Activated CD8-positive, alpha-beta T cell treated with anti-CD3 and anti-CD28 coated beads, Interleukin-2, amount 10 ng/mL, durations not matched to agents 7 days and 5 days (primary cell): ENCODE results near the gene SPAG17. TPM values are rescaled to one million over a fixed set of nuclear protein-coding genes. Genes with fewer than 3 reads are reported as not detected.
A peak's percentile ranks its signal among the peaks of the same experiment; 100 is the strongest.

ENCODE experiments used
- ATAC-seq: fragments of 150-1000 bp; cut with Tn5 transposase; one replicate; pipeline ENCODE4 v1.10.0; 2021; ENCODE audit warnings: moderate library complexity
- CTCF ChIA-PET: fragments of 350-600 bp; sonication (Branson Sonifier 250); formaldehyde crosslinking; loops from one replicate; lab custom pipeline; 2021; ENCODE audit warnings: antibody characterized with exemption; lab: Charles Lee
- POLR2A ChIA-PET: fragments of 350-600 bp; sonication (Branson Sonifier 250); formaldehyde crosslinking; loops from one replicate; lab custom pipeline; 2021; ENCODE audit warnings: antibody characterized with exemption; lab: Charles Lee
- DNase-seq: peaks from one replicate; pipeline ENCODE4 v3.0.0-alpha.2; 2020
- H3K27ac Mint-ChIP-seq: one replicate; pipeline ENCODE4 v1.8.0; 2021; ENCODE audit warnings: mild to moderate bottlenecking, mixed read lengths
- H3K27me3 Mint-ChIP-seq: one replicate; pipeline ENCODE4 v1.8.0; 2021; ENCODE audit warnings: low read depth, mixed read lengths
- H3K36me3 Mint-ChIP-seq: one replicate; pipeline ENCODE4 v1.8.0; 2021; ENCODE audit warnings: low read depth, mixed read lengths
- H3K4me1 Mint-ChIP-seq: one replicate; pipeline ENCODE4 v1.8.0; 2021; ENCODE audit warnings: low read depth, mixed read lengths
- H3K4me3 Mint-ChIP-seq: one replicate; pipeline ENCODE4 v1.8.0; 2021; ENCODE audit warnings: mild to moderate bottlenecking, mixed read lengths
- H3K9me3 Mint-ChIP-seq: one replicate; pipeline ENCODE4 v1.8.0; 2022; ENCODE audit warnings: mixed read lengths; ENCODE audit not compliant: insufficient read depth
- total RNA-seq, 2 experiments: library from RNA; stranded (reverse); gene quantifications; one replicate each; pipeline ENCODE4 v1.2.3, GENCODE V29; 2021

Gene SPAG17
- total RNA-seq, 2 experiments from 2014 or later: not detected

DNA sequence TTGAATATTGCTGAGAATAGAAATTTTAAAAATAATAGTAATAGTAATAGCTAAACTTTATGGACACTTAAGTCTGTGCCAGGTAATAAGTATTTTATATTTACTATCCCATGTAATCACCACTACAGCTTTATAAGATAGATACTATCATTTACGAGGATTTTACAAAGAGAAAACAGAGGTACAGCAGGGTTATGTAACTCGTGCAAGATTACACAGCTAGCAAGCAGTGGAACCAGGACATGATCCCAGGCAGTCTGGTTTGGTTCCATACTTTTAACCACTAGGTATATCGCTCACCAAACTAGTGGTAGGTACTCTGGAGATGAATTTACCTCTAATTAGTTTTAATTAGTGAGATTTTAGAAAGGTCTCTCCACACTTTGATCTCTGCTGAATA is 42.5 kb downstream of the SPAG17 start:
- DNase-seq (no peak), ATAC-seq (no peak)
- Mint-ChIP-seq H3K4me1 (no peaks in the 10 kb centered on the region), H3K9me3 (no peaks in the 10 kb centered on the region), H3K27ac (no peak overlapping the region), H3K4me3 (no peak overlapping the region), H3K36me3 (no peaks in the 10 kb centered on the region), H3K27me3 (no peaks in the 10 kb centered on the region)
- ChIA-PET CTCF (interaction anchor here (0.7 kb wide), 1 partner anchor 9 kb away, joined by 3 read pairs; no protein-coding TSS in a partner anchor), POLR2A (no interaction called here)

DNA sequence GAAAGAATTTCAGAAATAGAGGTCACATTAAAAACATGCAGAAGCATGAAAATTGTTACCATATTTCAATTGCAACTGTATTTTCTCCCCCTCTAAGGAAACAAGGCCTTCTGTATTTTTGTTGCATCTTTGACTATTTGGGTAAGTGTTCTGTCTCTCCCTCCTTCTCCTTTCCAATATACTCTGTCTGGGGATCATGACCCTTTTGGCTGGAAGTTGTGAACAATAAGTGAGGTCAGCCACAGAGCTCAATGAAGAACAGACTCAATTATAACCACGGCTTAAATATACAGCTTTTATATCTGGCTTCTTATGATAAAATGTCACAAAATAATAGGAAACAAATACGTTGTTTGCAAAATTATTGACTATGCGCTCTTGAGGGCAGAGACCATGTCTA is 47.1 kb downstream of the SPAG17 start:
- POLR2A ChIA-PET: no interaction called here
- no peak for ATAC-seq
- H3K36me3 Mint-ChIP-seq: no peaks in the 10 kb centered on the region

DNA sequence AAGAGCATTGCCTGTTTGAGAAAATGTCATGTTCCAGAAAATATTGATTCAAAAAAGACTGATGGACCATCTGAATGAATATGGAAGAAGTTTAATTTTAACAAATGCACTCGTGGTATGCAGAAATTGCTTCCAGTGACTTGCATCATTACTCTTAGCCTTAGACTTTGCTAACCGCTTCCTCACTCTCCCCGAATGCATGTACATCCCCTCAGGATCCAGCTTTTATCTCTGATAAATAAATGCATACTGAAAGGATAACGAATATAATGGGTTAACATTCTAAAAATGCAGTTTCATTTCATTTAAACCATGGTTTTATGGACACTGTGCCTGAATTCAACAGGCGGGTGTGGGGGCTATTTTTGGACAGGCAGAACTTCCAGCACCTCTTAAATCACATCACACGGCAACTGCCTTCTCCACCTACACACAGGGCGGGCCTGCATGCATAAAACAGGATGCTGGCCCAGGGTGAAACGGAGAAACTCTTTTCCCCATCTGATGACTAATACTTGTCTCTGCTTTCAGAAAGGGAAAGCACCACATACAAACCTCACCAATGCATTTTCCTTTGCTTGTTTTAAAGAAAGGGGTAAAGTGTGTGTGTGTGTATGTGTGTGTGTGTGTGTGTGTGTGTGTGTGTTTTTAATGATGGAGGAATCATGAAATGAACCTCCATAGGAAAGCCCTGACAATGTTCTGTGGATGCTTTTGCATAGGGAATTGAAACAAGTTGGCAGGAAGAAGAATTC is 48.7 kb downstream of the SPAG17 start:
- DNase-seq (peak; percentile 25), ATAC-seq (peak; percentile 49)
- ChIA-PET POLR2A (no interaction called here), CTCF (no interaction called here)
- H3K27ac Mint-ChIP-seq: no peak overlapping the region
- H3K27me3 Mint-ChIP-seq: peaks cover 2% of the 10 kb centered on the region
- H3K36me3 Mint-ChIP-seq: no peaks in the 10 kb centered on the region
- no peak overlapping the region for H3K4me3 Mint-ChIP-seq
- no peaks in the 10 kb centered on the region for H3K9me3 Mint-ChIP-seq
- peaks cover 6% of the 10 kb centered on the region for H3K4me1 Mint-ChIP-seq

More for the DNA sequence above, 47.1 kb downstream of the SPAG17 start:
- Mint-ChIP-seq H3K9me3 (no peaks in the 10 kb centered on the region), H3K4me3 (no peak overlapping the region), H3K27ac (no peak overlapping the region), H3K27me3 (no peaks in the 10 kb centered on the region), H3K4me1 (peaks cover 6% of the 10 kb centered on the region)
- DNase-seq: no peak
- CTCF ChIA-PET: no interaction called here

DNA sequence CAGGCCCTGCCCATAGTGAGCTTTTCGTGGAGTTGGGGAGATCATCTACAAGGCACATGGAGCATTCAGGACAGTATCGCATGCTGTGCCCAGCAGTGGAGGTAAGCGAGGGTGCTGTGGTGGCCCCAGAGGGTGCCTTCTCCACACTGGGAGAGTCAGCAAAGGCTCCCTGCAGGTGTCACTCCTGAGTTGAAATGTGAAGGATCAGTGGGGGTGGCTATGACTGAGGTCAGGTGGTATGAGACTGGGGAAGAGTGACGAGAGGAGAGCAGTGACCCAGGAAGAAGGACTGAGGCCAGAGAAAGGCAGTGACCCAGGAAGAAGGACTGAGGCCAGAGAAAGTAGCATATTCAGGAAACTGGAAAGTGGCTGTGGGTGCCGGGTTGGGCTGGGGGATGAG is 53.0 kb downstream of the SPAG17 start:
- ATAC-seq (no peak), DNase-seq (no peak)
- ChIA-PET CTCF (no interaction called here), POLR2A (no interaction called here)
- no peaks in the 10 kb centered on the region for H3K9me3 Mint-ChIP-seq
- H3K27me3 Mint-ChIP-seq: peaks cover 2% of the 10 kb centered on the region
- H3K4me1 Mint-ChIP-seq: peaks cover 6% of the 10 kb centered on the region
- H3K36me3 Mint-ChIP-seq: no peaks in the 10 kb centered on the region
- no peak overlapping the region for H3K4me3 Mint-ChIP-seq
- H3K27ac Mint-ChIP-seq: no peak overlapping the region

DNA sequence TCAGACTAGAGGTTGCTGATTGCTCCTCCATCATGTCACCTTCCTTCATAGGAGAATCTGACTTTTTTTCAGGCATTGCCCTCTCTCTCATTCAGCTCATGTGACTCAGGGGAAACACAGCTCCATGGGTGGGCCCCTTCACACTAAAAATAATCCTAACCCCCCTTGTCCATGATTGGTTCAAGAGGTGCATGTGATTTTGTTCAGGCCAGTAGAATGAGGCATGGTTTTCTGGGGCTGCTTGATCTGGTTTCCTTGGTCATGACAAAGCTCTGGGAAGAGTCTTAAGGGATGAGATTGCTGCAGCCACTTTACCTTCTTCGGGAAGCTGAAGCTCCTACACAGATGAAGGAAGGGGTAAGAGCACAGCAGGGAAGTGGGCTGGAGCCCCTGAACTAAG is 56.3 kb downstream of the SPAG17 start:
- no peak overlapping the region for H3K27ac Mint-ChIP-seq

DNA sequence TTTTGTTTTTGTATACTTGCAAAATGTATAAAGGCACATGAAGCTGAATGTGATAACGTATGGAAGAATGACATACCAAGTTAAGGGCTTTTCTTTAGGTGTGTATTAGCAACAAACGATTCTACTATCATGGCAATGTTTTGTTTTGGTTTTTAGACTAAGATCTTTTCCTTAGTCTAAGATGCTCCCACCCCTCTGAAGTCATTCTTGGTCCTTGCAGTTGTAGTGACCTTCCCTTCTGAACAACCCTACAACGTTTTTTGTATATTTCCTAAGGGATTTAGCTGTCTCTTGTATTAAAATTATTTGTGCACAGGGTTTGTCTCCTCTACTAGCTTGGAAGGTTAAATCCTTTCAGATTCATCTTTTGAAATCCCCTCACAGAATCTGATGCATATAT is 61.0 kb downstream of the SPAG17 start:
- Mint-ChIP-seq H3K36me3 (no peaks in the 10 kb centered on the region), H3K27me3 (no peaks in the 10 kb centered on the region), H3K27ac (no peak overlapping the region), H3K4me3 (no peak overlapping the region), H3K4me1 (no peaks in the 10 kb centered on the region), H3K9me3 (no peaks in the 10 kb centered on the region)
- ATAC-seq (no peak), DNase-seq (no peak)
- POLR2A ChIA-PET: no interaction called here
- CTCF ChIA-PET: no interaction called here

More for the DNA sequence above, 56.3 kb downstream of the SPAG17 start:
- no peak for DNase-seq
- Mint-ChIP-seq H3K4me1 (no peaks in the 10 kb centered on the region), H3K36me3 (no peaks in the 10 kb centered on the region), H3K4me3 (no peak overlapping the region), H3K9me3 (no peaks in the 10 kb centered on the region), H3K27me3 (peaks cover 2% of the 10 kb centered on the region)
- ChIA-PET POLR2A (no interaction called here), CTCF (no interaction called here)
- ATAC-seq: no peak

DNA sequence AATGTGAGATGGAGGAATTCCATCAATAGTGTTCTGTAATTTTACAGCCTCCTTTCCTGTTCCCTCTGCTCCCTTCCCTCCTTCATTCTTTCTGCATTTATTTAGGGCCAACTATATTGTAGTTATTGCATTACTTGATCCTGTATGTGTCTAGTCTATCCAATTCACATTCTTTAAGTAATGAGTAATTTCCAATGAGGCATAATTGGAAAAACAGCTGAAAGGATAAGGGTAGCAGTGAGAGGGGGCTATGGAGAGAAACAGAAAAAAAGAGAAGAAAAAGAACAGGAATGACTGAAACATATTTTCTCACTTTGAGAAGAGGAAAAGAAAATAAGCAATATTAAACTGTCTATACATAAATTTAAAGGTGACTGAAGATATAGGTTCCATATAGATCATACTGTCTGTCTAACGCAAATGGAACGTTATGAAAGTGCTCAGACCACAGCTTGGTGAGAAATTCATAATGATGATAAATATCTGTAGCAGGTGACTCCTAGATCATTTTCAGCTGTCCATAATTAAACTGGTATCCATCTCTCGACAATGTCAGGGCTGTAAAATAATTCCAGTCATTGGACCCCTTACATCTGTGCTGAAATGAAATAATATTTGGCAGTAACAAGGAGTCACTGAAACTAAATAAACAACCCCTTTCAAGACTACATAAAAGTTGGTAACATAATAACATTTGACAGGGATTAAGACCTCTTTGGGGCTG is 61.8 kb downstream of the SPAG17 start:
- Mint-ChIP-seq H3K4me3 (no peak overlapping the region), H3K36me3 (no peaks in the 10 kb centered on the region), H3K4me1 (no peaks in the 10 kb centered on the region), H3K27me3 (no peaks in the 10 kb centered on the region), H3K27ac (no peak overlapping the region), H3K9me3 (no peaks in the 10 kb centered on the region)
- POLR2A ChIA-PET: no interaction called here
- ATAC-seq (no peak), DNase-seq (no peak)
- CTCF ChIA-PET: no interaction called here

DNA sequence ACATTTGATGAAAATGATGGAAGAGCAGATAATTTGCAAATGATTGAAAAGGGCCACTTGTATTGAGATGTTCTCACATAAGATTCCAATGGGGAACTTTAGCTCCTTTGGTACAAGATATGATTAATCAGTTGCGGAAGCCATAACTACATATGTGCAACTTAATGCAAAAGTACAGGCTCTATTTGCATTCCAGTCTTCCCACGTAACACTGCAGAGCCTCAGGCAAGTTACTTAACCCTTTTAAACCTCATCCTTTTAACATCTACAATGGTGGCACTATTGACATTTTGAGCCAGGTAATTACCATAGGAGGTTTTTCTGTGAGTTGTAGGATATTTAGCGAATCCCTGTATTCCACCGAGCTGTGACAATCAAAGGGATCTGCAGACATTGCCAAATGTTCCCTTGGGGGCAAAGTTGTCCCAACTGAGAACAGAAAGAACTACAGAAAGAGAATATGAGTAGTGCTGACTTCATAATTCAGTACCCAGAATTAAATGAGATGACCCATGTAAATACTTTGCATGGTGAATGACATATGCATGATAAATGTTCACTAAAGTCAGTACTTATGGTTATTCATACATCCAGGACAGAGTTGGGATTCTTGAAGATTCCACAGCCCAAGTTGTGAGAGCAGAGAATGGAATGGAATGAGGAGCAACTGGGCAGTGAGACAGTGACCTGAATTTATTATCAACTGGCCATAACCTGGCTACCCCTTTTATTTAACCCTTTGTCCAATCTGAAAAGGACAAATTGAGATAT is 62.6 kb downstream of the SPAG17 start:
- H3K9me3 Mint-ChIP-seq: no peaks in the 10 kb centered on the region
- H3K27ac Mint-ChIP-seq: no peak overlapping the region
- ATAC-seq: no peak
- no peaks in the 10 kb centered on the region for H3K36me3 Mint-ChIP-seq
- DNase-seq: no peak
- no peaks in the 10 kb centered on the region for H3K4me1 Mint-ChIP-seq
- H3K4me3 Mint-ChIP-seq: no peak overlapping the region
- POLR2A ChIA-PET: no interaction called here
- CTCF ChIA-PET: no interaction called here
- H3K27me3 Mint-ChIP-seq: no peaks in the 10 kb centered on the region

DNA sequence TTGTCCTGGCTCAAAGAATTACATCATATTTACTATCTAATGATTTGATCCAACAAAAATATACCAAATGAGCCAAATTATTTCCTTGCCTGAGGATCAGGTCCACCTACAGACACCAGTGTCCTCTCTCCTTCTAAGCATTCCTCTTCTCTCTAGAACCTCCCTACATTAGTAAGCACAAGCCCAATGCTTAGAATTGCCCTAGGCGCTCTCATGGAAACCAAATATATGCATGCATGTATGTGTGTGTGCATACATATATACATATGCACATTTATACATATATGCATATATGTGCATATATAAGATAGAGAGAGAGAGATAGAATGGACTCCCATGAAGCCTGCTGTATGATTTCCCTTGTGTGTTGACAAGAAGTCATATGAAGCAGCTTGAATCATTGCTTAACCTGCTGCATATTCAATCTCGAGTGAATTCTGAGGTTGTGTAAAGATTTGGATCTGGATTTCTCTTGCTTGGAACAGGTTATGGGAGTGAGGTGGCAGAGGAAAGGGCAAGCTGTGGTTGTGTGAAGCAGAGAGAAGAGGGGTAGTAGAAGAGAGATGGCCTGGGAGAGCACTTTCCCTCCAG is 66.1 kb downstream of the SPAG17 start:
- Mint-ChIP-seq H3K27ac (no peak overlapping the region), H3K4me3 (no peak overlapping the region), H3K27me3 (no peaks in the 10 kb centered on the region), H3K9me3 (no peaks in the 10 kb centered on the region), H3K36me3 (no peaks in the 10 kb centered on the region), H3K4me1 (no peaks in the 10 kb centered on the region)
- CTCF ChIA-PET: no interaction called here
- DNase-seq (no peak), ATAC-seq (no peak)
- POLR2A ChIA-PET: no interaction called here

DNA sequence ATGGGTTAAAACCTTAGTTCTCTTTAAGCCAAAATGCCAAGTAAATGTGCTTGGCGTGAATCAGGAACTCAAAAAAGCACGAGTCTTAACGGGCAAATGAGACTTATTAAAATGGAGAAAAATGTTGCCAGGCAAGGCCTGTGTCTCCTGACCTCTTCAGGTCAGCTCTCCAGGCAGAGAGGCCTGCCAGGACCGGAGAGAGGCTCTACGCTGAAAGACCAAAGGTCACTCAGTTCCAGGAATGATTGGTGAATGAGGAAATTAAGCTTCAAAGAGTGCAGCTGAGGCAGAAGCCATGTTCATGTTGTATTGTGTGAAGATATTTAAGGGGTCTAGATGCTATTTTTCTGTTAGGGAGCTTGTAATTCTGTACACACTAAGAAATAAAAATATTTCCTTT is 66.6 kb downstream of the SPAG17 start:
- no peaks in the 10 kb centered on the region for H3K4me1 Mint-ChIP-seq
- ATAC-seq (no peak), DNase-seq (no peak)
- H3K9me3 Mint-ChIP-seq: no peaks in the 10 kb centered on the region
- POLR2A ChIA-PET: no interaction called here
- CTCF ChIA-PET: no interaction called here
- H3K36me3 Mint-ChIP-seq: no peaks in the 10 kb centered on the region
- H3K27me3 Mint-ChIP-seq: no peaks in the 10 kb centered on the region
- no peak overlapping the region for H3K27ac Mint-ChIP-seq
- H3K4me3 Mint-ChIP-seq: no peak overlapping the region

DNA sequence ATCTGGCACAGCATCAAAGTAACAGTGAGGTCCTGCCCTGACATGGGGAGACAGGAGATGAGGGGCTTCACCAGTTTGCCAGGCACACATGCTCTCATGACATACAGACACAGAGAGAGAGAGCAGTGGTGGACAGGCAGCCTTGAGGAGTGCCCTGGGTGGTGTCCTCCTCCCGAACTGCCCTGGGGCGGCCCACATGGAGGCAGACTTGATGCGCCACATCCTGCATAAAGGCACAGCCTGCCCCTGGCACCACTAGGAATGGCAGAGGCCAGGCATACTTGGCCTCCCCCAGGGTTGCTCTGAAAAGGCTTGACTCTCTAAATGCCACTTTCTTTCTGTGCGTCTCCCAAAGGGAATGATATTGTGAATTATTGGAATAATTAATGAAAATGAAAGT is 67.5 kb downstream of the SPAG17 start:
- DNase-seq (no peak), ATAC-seq (no peak)
- Mint-ChIP-seq H3K4me1 (no peaks in the 10 kb centered on the region), H3K27me3 (no peaks in the 10 kb centered on the region), H3K36me3 (no peaks in the 10 kb centered on the region), H3K4me3 (no peak overlapping the region), H3K27ac (no peak overlapping the region), H3K9me3 (no peaks in the 10 kb centered on the region)
- ChIA-PET POLR2A (no interaction called here), CTCF (no interaction called here)

DNA sequence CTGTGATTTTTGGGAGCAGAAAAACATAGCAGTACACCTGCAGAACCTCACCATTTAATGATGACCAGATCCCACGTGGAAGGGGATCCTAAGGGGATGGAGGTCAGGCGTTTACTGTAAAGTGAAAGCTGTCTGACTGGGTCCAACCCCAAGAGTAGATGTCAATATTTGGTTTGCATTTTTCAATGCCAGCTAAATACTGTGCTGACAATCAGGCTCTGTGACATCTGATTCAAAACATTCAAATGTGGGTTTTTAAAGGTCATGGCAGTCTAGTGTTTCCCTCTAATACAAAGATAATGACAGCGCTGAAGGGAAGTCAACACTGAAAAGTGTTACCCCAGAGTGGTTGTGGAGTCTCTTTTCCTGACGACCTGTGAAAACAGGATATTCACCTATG is 68.1 kb downstream of the SPAG17 start:
- no peak overlapping the region for H3K4me3 Mint-ChIP-seq
- POLR2A ChIA-PET: no interaction called here
- H3K27me3 Mint-ChIP-seq: no peaks in the 10 kb centered on the region
- H3K27ac Mint-ChIP-seq: no peak overlapping the region
- ATAC-seq (no peak), DNase-seq (no peak)
- no peaks in the 10 kb centered on the region for H3K9me3 Mint-ChIP-seq
- CTCF ChIA-PET: no interaction called here
- no peaks in the 10 kb centered on the region for H3K4me1 Mint-ChIP-seq
- no peaks in the 10 kb centered on the region for H3K36me3 Mint-ChIP-seq
